ENCODE results near the gene C6orf52.

C6orf52 gene

DNA sequence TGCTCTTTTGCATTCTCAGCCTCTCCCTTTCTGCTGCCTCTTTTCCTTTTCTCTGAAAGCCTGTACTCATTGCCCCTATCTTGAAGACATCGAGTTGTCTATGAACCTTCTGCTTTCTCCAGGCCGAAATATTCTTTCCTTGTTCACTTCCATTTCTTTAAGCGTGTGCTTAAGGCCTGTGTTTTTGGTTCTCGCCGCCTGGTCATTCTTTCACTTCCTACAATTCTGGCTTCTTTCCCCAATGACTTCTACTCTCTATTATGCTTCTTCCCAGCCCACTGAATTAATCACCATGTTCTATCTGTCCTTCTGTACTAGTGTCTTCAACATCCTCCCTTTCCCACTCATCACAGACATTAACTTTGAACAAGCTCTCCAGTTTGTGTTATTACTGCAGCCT, 69.6 kb downstream of the C6orf52 start:
- no peak for ATAC-seq
- TF ChIP-seq ZNF70 (CRISPR knock-in tag; IDR thresholded peaks at IDR 0.05) (no peak), SNAI2 (CRISPR knock-in tag; IDR thresholded peaks at IDR 0.05) (no peak), GLIS3 (CRISPR knock-in tag; IDR thresholded peaks at IDR 0.05) (no peak), RARB (CRISPR knock-in tag; IDR thresholded peaks at IDR 0.05) (no peak), ESRRG (CRISPR knock-in tag; IDR thresholded peaks at IDR 0.05) (no peak), TCF4 (CRISPR knock-in tag; IDR thresholded peaks at IDR 0.05; ENCODE audit: borderline replicate concordance) (no peak)
- TF ChIP-seq, protein P1, sequence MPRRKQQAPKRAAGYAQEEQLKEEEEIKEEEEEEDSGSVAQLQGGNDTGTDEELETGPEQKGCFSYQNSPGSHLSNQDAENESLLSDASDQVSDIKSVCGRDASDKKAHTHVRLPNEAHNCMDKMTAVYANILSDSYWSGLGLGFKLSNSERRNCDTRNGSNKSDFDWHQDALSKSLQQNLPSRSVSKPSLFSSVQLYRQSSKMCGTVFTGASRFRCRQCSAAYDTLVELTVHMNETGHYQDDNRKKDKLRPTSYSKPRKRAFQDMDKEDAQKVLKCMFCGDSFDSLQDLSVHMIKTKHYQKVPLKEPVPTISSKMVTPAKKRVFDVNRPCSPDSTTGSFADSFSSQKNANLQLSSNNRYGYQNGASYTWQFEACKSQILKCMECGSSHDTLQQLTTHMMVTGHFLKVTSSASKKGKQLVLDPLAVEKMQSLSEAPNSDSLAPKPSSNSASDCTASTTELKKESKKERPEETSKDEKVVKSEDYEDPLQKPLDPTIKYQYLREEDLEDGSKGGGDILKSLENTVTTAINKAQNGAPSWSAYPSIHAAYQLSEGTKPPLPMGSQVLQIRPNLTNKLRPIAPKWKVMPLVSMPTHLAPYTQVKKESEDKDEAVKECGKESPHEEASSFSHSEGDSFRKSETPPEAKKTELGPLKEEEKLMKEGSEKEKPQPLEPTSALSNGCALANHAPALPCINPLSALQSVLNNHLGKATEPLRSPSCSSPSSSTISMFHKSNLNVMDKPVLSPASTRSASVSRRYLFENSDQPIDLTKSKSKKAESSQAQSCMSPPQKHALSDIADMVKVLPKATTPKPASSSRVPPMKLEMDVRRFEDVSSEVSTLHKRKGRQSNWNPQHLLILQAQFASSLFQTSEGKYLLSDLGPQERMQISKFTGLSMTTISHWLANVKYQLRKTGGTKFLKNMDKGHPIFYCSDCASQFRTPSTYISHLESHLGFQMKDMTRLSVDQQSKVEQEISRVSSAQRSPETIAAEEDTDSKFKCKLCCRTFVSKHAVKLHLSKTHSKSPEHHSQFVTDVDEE (CRISPR knock-in tag; IDR thresholded peaks at IDR 0.05) = no peak
- TF ChIP-seq, protein P2, sequence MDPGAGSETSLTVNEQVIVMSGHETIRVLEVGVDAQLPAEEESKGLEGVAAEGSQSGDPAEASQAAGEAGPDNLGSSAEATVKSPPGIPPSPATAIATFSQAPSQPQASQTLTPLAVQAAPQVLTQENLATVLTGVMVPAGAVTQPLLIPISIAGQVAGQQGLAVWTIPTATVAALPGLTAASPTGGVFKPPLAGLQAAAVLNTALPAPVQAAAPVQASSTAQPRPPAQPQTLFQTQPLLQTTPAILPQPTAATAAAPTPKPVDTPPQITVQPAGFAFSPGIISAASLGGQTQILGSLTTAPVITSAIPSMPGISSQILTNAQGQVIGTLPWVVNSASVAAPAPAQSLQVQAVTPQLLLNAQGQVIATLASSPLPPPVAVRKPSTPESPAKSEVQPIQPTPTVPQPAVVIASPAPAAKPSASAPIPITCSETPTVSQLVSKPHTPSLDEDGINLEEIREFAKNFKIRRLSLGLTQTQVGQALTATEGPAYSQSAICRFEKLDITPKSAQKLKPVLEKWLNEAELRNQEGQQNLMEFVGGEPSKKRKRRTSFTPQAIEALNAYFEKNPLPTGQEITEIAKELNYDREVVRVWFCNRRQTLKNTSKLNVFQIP (CRISPR knock-in tag; IDR thresholded peaks at IDR 0.05; ENCODE audit: borderline replicate concordance, low read depth) = no peak

DNA sequence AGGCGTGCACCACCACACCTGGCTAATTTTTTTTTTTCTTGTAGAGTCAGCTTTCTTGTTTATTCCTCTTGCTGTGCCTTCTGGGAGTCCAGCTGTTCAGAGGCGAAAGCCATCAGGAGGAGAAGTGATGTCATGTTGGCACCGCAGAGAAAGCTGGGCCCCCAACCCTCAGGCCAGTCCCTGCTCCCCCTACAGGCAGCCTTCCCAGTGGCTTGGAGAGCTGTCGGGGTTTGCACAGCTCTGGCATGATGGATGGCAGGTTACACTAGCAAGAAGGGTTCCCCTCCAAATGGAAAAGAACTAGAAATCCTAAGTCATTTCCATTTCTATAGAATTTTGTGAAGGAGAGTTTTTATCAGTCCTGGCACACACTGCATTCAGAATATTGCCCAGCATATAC, 72.6 kb downstream of the C6orf52 start:
- no peak for ATAC-seq
- TF ChIP-seq, protein P2 (CRISPR knock-in tag; IDR thresholded peaks at IDR 0.05; ENCODE audit: borderline replicate concordance, low read depth) = no peak
